ENCODE data around the gene TYK2.

DNA sequence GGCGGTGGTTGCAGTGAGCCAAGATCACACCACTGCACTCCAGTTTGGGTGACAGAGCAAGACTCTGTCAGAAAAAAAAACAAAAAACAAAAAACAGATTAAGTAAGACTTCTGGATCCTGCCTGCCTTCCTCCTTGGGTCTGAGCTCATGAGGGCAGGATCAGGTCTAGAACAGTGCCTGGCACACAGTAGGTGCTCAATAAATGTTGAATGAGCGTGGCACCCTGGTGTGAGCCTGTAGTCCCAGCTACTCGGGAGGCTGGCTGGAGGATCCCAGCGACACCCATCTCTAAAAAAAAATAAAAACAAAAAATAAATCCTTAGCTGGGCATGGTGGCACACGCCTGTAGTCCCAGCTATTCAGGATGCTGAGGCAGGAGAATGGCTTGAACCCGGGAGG, 25.8 kb upstream of the TYK2 start:
- TF ChIP-seq CTCF (IDR thresholded peaks at IDR 0.05) (no peak), POLR2A (IDR thresholded peaks at IDR 0.05) (no peak)
